RWPE1 (cell line): ENCODE results near the gene DUSP22.

Experiments used
- CTCF ChIA-PET: fragments of 350-600 bp; sonication (Branson Sonifier 250); formaldehyde crosslinking; extraction: SDS; loops from one replicate; lab custom pipeline; 2021; lab: Yijun Ruan, JAX
- POLR2A ChIA-PET: fragments of 400-600 bp; formaldehyde crosslinking; extraction: SDS; loops from one replicate; lab custom pipeline; 2020; ENCODE audit warnings: antibody characterized with exemption; ENCODE audit not compliant: low non-redundant PET; lab: Yijun Ruan, JAX
- DNase-seq: peaks from one replicate; pipeline ENCODE4 v3.0.0; 2012; ENCODE audit warnings: low spot score
- H3K27ac ChIP-seq: fragments of 450-650 bp; 2 replicates; pipeline ENCODE4 v1.5.1; 2017
- TF ChIP-seq, protein P1 (sequence below): fragments of 450-650 bp; conservative IDR thresholded peaks from 2 replicates; pipeline ENCODE4 v1.5.1; 2017; ENCODE audit warnings: low read depth, mild to moderate bottlenecking

The DUSP22 gene

DNA sequence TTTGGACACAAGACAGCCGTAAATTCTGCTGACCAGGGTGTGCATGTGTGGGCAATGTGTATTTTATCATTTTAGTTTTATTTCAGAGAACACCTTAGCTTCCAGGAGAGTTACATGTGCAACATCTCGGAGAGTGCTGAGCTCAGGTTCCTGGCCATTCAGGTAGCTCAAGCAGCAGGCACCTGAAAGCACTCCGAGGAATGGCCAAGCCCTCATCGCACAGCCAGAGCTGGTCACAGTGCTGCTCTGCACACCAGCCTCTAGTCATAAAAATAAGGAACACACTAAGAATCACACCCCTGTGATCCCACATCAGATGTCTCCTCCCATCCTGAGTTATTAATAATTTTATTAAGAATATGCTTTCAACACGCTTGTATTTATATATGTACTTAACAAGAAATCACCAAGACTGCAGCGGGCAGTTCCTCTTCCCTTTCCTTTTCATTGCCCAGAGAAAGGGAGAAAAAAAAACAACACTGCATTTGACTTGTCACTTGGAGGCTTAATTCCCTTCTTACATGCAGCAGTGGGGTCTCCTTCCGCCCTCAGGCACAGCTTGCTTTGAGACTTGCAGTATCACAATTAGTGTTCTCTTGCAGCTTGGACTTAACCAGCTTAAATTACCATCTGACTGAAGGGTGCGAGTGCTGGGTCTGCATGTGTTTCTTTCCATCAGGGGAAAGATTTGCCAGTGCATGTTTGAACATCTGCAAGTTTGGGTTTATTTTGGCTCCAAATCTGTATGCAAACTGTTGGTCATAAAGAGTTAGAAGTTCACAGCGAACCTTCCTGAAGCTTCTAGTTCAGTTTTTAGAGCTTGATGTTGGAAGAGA lies 63.3 kb downstream of the DUSP22 start:
- ChIA-PET CTCF (interaction anchor here (0.7 to 0.8 kb wide), 2 partner anchors 28 to 109 kb away, joined by 3 read pairs; no protein-coding TSS in a partner anchor), POLR2A (no interaction called here)
- TF ChIP-seq, protein P1, sequence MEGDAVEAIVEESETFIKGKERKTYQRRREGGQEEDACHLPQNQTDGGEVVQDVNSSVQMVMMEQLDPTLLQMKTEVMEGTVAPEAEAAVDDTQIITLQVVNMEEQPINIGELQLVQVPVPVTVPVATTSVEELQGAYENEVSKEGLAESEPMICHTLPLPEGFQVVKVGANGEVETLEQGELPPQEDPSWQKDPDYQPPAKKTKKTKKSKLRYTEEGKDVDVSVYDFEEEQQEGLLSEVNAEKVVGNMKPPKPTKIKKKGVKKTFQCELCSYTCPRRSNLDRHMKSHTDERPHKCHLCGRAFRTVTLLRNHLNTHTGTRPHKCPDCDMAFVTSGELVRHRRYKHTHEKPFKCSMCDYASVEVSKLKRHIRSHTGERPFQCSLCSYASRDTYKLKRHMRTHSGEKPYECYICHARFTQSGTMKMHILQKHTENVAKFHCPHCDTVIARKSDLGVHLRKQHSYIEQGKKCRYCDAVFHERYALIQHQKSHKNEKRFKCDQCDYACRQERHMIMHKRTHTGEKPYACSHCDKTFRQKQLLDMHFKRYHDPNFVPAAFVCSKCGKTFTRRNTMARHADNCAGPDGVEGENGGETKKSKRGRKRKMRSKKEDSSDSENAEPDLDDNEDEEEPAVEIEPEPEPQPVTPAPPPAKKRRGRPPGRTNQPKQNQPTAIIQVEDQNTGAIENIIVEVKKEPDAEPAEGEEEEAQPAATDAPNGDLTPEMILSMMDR: no peak
- H3K27ac ChIP-seq: no peak overlapping the region
- no peak for DNase-seq

DNA sequence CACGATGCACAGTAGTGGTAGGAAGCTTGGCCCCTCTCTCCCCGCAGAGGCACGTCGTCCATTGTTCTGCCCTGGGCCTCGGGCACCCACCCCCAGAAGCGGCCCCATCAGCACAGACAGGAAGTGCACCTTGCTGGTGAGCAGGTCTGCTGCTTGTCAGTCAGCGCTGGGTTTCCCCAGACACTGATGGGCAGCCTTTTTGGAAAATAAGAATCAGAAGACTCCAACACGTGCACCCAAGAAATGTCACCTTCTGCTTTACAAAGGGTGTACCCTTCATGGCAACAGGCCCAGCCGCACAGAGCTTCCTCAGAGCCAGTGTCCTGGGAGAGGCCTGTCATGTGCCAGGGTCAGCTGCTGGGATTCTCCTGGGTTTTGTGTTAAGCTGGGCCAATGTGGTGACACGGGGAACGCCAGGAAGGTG lies 64.6 kb downstream of the DUSP22 start:
- POLR2A ChIA-PET: no interaction called here
- no peak for DNase-seq
- no peak overlapping the region for H3K27ac ChIP-seq
- TF ChIP-seq, protein P1: no peak
- CTCF ChIA-PET: interaction anchor here (0.6 kb wide), 1 partner anchor 168 kb away, joined by 10 read pairs; no protein-coding TSS in a partner anchor

DNA sequence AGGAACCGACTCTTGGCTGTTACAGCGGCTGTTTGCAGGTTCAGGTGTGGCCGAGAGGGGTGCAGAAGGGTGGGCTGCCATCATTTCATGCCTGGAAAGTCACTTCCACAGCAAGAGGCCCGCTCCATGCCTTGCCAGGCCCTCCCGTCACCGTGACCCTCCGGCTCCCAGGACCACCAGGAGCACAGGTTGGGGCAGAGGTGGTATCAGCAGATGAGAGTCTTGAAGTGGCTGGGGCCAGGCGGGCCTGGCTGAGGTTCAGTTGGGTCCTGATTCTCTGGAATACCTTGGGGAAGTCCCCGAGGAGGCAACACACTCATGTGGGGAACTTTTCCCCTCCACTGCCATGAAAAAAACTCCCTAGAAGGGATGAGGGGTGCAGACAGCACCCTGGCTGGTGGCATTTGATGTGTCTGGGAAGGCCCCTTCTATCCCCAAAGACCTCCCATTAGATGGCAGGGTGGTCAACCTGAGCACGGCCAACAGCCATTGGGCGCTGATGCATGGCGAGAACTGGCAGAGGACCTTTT lies 65.0 kb downstream of the DUSP22 start:
- ChIA-PET POLR2A (no interaction called here), CTCF (no interaction called here)
- H3K27ac ChIP-seq: no peak overlapping the region
- TF ChIP-seq, protein P1: no peak
- DNase-seq: no peak

DNA sequence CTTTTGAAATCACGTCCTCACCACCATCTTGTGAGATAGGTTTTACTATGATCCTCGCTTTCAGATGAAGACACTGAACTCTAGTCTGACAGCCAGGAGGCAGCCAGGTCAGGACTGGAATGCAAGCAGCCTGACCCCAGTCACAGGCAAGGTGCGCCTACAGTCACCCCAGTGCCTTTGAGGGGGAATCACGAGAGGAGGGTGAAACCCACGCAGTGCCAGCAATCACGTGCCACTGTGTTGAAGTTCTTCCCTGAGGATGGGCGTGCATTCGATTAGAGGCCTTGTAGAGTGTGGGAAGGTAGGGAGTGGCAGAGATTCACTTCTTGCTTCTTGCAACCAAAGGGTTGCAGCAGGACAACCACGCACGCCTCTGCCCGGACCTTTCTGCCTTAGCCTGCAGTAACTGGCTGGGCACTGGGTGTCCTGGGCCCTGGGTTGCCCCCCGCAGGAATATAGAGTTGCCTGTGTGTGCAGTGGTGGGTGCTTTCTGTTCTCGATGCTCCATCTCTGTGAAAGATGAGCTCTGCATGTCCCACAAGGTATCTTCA lies 65.6 kb downstream of the DUSP22 start:
- ChIA-PET POLR2A (no interaction called here), CTCF (no interaction called here)
- H3K27ac ChIP-seq: no peak overlapping the region

DNA sequence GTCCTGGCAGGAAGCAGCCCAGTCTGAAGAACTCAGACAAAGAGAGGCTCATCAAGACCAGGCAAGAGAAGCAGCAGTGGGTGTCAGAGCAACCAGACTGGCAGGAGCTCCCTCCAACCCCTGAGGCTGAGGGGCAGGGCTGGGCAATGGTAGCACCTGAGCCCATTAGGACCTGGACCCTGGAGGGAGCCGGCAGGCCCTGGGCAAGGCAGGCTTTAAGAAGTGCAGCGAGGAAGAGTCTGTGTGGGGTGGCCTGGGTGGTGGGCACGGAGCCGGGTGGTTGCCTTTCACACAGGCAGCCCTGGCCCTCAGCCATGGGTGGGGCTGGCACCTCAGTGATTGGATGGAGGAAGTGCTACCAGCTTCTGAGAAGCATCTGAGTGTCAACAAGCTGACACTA lies 66.1 kb downstream of the DUSP22 start:
- TF ChIP-seq, protein P1: no peak
- CTCF ChIA-PET: no interaction called here
- no peak for DNase-seq
- POLR2A ChIA-PET: no interaction called here
- H3K27ac ChIP-seq: no peak overlapping the region

More for the DNA sequence above, 65.6 kb downstream of the DUSP22 start:
- TF ChIP-seq, protein P1: no peak
- DNase-seq: no peak

DNA sequence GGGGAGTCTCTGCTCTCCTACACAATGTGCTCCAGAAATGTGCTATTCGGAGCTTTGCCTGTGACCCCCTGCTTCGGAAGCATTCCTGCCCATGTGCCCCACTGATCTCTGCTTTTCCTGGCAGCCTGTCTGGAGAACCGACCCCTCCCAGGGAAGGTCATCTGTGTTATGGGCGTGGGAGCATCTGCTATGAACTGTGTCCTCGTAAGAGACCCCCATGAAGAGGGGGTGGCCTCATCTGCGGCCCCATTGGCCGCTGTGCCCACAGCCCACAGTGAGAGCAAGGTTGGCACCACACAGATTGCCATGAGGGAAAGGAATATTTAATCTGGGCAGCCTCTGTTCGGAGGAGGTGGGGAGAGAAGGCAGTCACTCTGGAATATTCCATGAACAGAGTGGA lies 66.6 kb downstream of the DUSP22 start:
- POLR2A ChIA-PET: no interaction called here
- TF ChIP-seq, protein P1: no peak
- no peak overlapping the region for H3K27ac ChIP-seq
- CTCF ChIA-PET: no interaction called here
- DNase-seq: no peak
